WTC11 (cell line): ENCODE measurements around the gene VWF.

Source experiments
- AFF4 ChIP-seq: sonication (generic); formaldehyde crosslinking; IDR thresholded peaks from 2 replicates; pipeline ENCODE4 v1.8.1; 2023; ENCODE audit warnings: mild to moderate bottlenecking, missing genetic modification reagents, borderline replicate concordance
- ATF3 ChIP-seq: sonication (generic); formaldehyde crosslinking; conservative IDR thresholded peaks from 2 replicates; pipeline ENCODE4 v1.8.1; 2022; ENCODE audit warnings: mild to moderate bottlenecking, missing genetic modification reagents
- CTCF ChIP-seq: fragments of 200-600 bp; IDR thresholded peaks from 2 replicates; pipeline ENCODE4 v1.8.0; 2022; ENCODE audit warnings: antibody characterized with exemption
- E2F4 ChIP-seq: sonication (generic); formaldehyde crosslinking; IDR thresholded peaks from 2 replicates; pipeline ENCODE4 v1.8.1; 2022; ENCODE audit warnings: low read depth, mild to moderate bottlenecking, moderate library complexity, missing genetic modification reagents, borderline replicate concordance
- ESRRA ChIP-seq: sonication (generic); formaldehyde crosslinking; IDR thresholded peaks from 2 replicates; pipeline ENCODE4 v1.8.1; 2022; ENCODE audit warnings: mild to moderate bottlenecking, missing genetic modification reagents, borderline replicate concordance
- IRF1 ChIP-seq: sonication (generic); formaldehyde crosslinking; IDR thresholded peaks from 2 replicates; pipeline ENCODE4 v1.8.0; 2023; ENCODE audit warnings: missing genetic modification reagents
- MAX ChIP-seq: sonication (generic); formaldehyde crosslinking; IDR thresholded peaks from 2 replicates; pipeline ENCODE4 v1.8.0; 2022; ENCODE audit warnings: mild to moderate bottlenecking, missing genetic modification reagents
- PRRX2 ChIP-seq: fragments of 250-450 bp; sonication (Bioruptor Pico); IDR thresholded peaks from 2 replicates; pipeline ENCODE4 v1.8.0; 2021; ENCODE audit warnings: mild to moderate bottlenecking
- TP53 ChIP-seq: sonication (generic); formaldehyde crosslinking; IDR thresholded peaks from 2 replicates; pipeline ENCODE4 v1.8.1; 2023; ENCODE audit warnings: mild to moderate bottlenecking, missing genetic modification reagents
- USF1 ChIP-seq: sonication (generic); formaldehyde crosslinking; IDR thresholded peaks from 2 replicates; pipeline ENCODE4 v1.8.0; 2022; ENCODE audit warnings: mild to moderate bottlenecking, missing genetic modification reagents
- ZNF138 ChIP-seq: sonication (generic); formaldehyde crosslinking; conservative IDR thresholded peaks from 2 replicates; pipeline ENCODE4 v1.8.1; 2022; ENCODE audit warnings: mild to moderate bottlenecking, moderate library complexity, missing genetic modification reagents
- ZNF317 ChIP-seq: sonication (generic); formaldehyde crosslinking; IDR thresholded peaks from 2 replicates; pipeline ENCODE4 v1.8.1; 2023; ENCODE audit warnings: low read depth, mild to moderate bottlenecking, moderate library complexity, missing genetic modification reagents, borderline replicate concordance

GRCh38 chr12:5900533-5901205 lies 223.8 kb downstream of the VWF start:
- no peak for TF ChIP-seq CTCF
- TF ChIP-seq ESRRA (CRISPR knock-in tag): no peak
- TF ChIP-seq E2F4: no peak
- TF ChIP-seq USF1: no peak
- TF ChIP-seq AFF4 (CRISPR knock-in tag): no peak
- TF ChIP-seq MAX (CRISPR knock-in tag): no peak
- TF ChIP-seq PRRX2: no peak
- TF ChIP-seq IRF1: no peak
- no peak for TF ChIP-seq ZNF138
- TF ChIP-seq TP53 (CRISPR knock-in tag): no peak
- no peak for TF ChIP-seq ATF3 (CRISPR knock-in tag)
- no peak for TF ChIP-seq ZNF317 (CRISPR knock-in tag)
